Smooth muscle cell (in vitro differentiated cells): ENCODE measurements around the gene ANKRD27. TPM values are rescaled to one million over a fixed set of nuclear protein-coding genes. Genes with fewer than 3 reads are reported as not detected.

Source experiments
- DNase-seq: peaks from one replicate; lab custom pipeline; 2025; ENCODE audit not compliant: unreplicated experiment; lab: John Stamatoyannopoulos, UW
- H2AFZ ChIP-seq: fragments of 200-600 bp; sonication (generic); 2 replicates; pipeline ENCODE4 v1.6.0; 2016; ENCODE audit warnings: antibody characterized with exemption, low read depth, mild to moderate bottlenecking
- H3F3A ChIP-seq: fragments of 200-600 bp; sonication (generic); 2 replicates; pipeline ENCODE4 v1.6.0; 2017; ENCODE audit warnings: antibody characterized with exemption, low read depth
- H3K27ac ChIP-seq: fragments of 200-600 bp; sonication (generic); 2 replicates; pipeline ENCODE4 v1.5.1; 2016; ENCODE audit warnings: low read depth, mild to moderate bottlenecking
- H3K27me3 ChIP-seq: fragments of 200-600 bp; sonication (generic); 2 replicates; pipeline ENCODE4 v1.6.1; 2016; ENCODE audit warnings: low read depth, mild to moderate bottlenecking
- H3K36me3 ChIP-seq: fragments of 200-600 bp; sonication (generic); 2 replicates; pipeline ENCODE4 v1.5.1; 2016; ENCODE audit warnings: low read depth
- H3K4me1 ChIP-seq: fragments of 200-600 bp; sonication (generic); 2 replicates; pipeline ENCODE4 v1.5.1; 2016; ENCODE audit warnings: low read depth
- H3K4me2 ChIP-seq: fragments of 200-600 bp; sonication (generic); 2 replicates; pipeline ENCODE4 v1.6.0; 2016; ENCODE audit warnings: mild to moderate bottlenecking
- H3K4me3 ChIP-seq: fragments of 200-600 bp; sonication (generic); 2 replicates; pipeline ENCODE4 v1.5.1; 2016; ENCODE audit warnings: mild to moderate bottlenecking
- H3K79me2 ChIP-seq: fragments of 200-600 bp; sonication (generic); 2 replicates; pipeline ENCODE4 v1.6.0; 2016; ENCODE audit warnings: low read depth, mild to moderate bottlenecking
- H3K9ac ChIP-seq: fragments of 200-600 bp; sonication (generic); 2 replicates; pipeline ENCODE4 v1.6.0; 2016; ENCODE audit warnings: low read depth
- H3K9me3 ChIP-seq: fragments of 200-600 bp; sonication (generic); replicated peaks from 2 replicates; pipeline ENCODE4 v1.5.1; 2016; ENCODE audit warnings: low read depth
- H4K20me1 ChIP-seq: fragments of 200-600 bp; sonication (generic); 2 replicates; pipeline ENCODE4 v1.6.0; 2016; ENCODE audit warnings: low read depth
- WGBS: methylation state at CpG from one replicate; pipeline ENCODE4 v1.1.7; 2016; ENCODE audit warnings: low lambda C conversion rate; 5-methylcytosine and 5-hydroxymethylcytosine counted together
- polyA plus RNA-seq: library from polyadenylated mRNA; unstranded; fragments of >200 nt; fragmentation: Nextera tagmentation; extraction: Ambion mirVana; gene quantifications from 2 replicates; pipeline ENCODE4 v1.2.1, GENCODE V29; 2016
- total RNA-seq: library from RNA; depleted of rRNA; stranded (reverse); fragments of >200 nt; gene quantifications from 2 replicates; pipeline ENCODE4 v1.2.3, GENCODE V29; 2014
- TF ChIP-seq, protein P1 (sequence below): fragments of 200-600 bp; sonication (generic); IDR thresholded peaks from 2 replicates; pipeline ENCODE4 v1.5.1; 2017; ENCODE audit warnings: borderline replicate concordance, mild to moderate bottlenecking, antibody characterized with exemption; ENCODE audit not compliant: insufficient read depth, poor library complexity, severe bottlenecking

Gene ANKRD27
- total and polyA plus RNA-seq, 2 experiments from 2014 or later: 7.7 to 19.7 TPM

- H2AFZ ChIP-seq: peak within 1 kb of the TSS; percentile 90
- peak within 1 kb of the TSS; percentile 35 for H3K9ac ChIP-seq
- peak within 1 kb of the TSS; percentile 88 for H3K4me3 ChIP-seq
- no peaks in the 10 kb centered on the region for H3K36me3 ChIP-seq
- peaks cover 45% of the 10 kb centered on the region for H4K20me1 ChIP-seq
- no peaks in the 10 kb centered on the region for H3K9me3 ChIP-seq
- peak within 1 kb of the TSS; percentile 93 for H3K4me2 ChIP-seq
- TF ChIP-seq, protein P1, sequence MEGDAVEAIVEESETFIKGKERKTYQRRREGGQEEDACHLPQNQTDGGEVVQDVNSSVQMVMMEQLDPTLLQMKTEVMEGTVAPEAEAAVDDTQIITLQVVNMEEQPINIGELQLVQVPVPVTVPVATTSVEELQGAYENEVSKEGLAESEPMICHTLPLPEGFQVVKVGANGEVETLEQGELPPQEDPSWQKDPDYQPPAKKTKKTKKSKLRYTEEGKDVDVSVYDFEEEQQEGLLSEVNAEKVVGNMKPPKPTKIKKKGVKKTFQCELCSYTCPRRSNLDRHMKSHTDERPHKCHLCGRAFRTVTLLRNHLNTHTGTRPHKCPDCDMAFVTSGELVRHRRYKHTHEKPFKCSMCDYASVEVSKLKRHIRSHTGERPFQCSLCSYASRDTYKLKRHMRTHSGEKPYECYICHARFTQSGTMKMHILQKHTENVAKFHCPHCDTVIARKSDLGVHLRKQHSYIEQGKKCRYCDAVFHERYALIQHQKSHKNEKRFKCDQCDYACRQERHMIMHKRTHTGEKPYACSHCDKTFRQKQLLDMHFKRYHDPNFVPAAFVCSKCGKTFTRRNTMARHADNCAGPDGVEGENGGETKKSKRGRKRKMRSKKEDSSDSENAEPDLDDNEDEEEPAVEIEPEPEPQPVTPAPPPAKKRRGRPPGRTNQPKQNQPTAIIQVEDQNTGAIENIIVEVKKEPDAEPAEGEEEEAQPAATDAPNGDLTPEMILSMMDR: no peak
- H3K27me3 ChIP-seq: peaks cover 21% of the 10 kb centered on the region
- H3F3A ChIP-seq: peaks cover 6% of the 10 kb centered on the region
- H3K4me1 ChIP-seq: peaks cover 22% of the 10 kb centered on the region
- WGBS: 7% methylated on average over 51 of the region's 53 CpGs
- no peak within 1 kb of the TSS for H3K27ac ChIP-seq
- peaks cover 20% of the 10 kb centered on the region for H3K79me2 ChIP-seq
- DNase-seq: peak; percentile 42
Measured at GRCh38 chr19:32675720-32676185, 773 bp upstream of the ANKRD27 start, which contains the start of gene RGS9BP. Gene RGS9BP (plus strand): TSS chr19:32675848. CDS start chr19:32676264, 416 bp downstream.

DNA sequence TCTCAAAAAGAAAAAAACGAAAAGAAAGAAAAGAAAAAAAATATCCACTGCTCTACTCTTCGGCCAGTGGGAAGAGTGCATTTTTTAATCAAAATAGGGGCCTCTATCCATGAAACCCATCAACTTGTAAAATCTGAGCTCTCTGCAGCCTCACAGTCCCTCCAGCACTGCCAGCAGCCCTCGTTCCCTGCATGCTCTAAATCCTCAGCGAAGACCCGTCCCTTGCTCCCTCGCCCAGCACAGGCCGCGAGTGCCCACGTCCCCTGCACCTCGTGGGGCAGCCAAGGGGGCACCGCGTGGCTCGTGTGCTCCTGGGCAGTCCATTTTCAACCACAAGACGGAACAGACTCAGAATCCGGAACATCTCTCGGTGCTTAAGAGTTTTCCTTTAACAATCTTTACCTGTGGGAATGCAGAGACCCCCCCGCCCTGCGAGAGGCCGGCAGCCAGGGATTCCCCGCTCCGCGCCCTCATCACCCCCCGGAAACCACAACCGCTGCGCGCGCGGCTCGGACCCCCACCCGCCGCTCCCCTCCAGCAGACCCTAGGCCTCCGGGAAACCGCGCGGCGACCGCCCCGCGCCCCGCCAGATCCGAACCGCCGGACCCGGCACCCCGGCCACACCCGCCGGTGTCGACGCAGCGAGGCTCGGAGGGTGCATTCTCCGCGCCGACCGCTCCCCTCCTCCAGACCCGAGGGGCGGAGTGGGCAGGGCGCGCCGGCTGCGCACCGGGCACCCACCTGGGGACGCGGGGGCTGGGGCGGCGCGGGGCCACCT, 638 bp downstream of the ANKRD27 start:
- peak overlapping the region; percentile 90 for H2AFZ ChIP-seq
- no peak for DNase-seq
- H3K4me1 ChIP-seq: peaks cover 22% of the 10 kb centered on the region
- TF ChIP-seq, protein P1: peak; percentile 7
- no peak overlapping the region for H3K27ac ChIP-seq
- WGBS: 5% methylated on average over 27 of the region's 67 CpGs
- H3K4me3 ChIP-seq: peak overlapping the region; percentile 88
- peak overlapping the region; percentile 93 for H3K4me2 ChIP-seq
- peak overlapping the region; percentile 35 for H3K9ac ChIP-seq
- peaks cover 59% of the 10 kb centered on the region for H4K20me1 ChIP-seq
- peaks cover 20% of the 10 kb centered on the region for H3K79me2 ChIP-seq
- peaks cover 6% of the 10 kb centered on the region for H3F3A ChIP-seq
- H3K27me3 ChIP-seq: peaks cover 21% of the 10 kb centered on the region
- H3K36me3 ChIP-seq: no peaks in the 10 kb centered on the region
- H3K9me3 ChIP-seq: no peaks in the 10 kb centered on the region

GRCh38 chr19:32673573-32673972, 1.4 kb downstream of the ANKRD27 start:
- Histone ChIP-seq H3K27me3 (peaks cover 21% of the 10 kb centered on the region), H3F3A (peaks cover 5% of the 10 kb centered on the region), H3K27ac (no peak overlapping the region), H3K4me2 (peak overlapping the region; percentile 93), H3K9me3 (no peaks in the 10 kb centered on the region), H2AFZ (no peak overlapping the region), H3K4me1 (peaks cover 22% of the 10 kb centered on the region), H4K20me1 (peaks cover 67% of the 10 kb centered on the region), H3K4me3 (peak overlapping the region; percentile 88), H3K36me3 (no peaks in the 10 kb centered on the region), H3K9ac (no peak overlapping the region), H3K79me2 (peaks cover 20% of the 10 kb centered on the region)
- 89% methylated on average over 10 of the region's 10 CpGs for WGBS
- no peak for DNase-seq
- TF ChIP-seq, protein P1: no peak
